ENCODE results near the gene POLD4. TPM values are rescaled to one million over a fixed set of nuclear protein-coding genes. Genes with fewer than 3 reads are reported as not detected.

The POLD4 gene
- total RNA-seq, 1 experiment from 2014 or later = 19.5 TPM

- Histone ChIP-seq H2BK15ac (ENCODE audit: low read depth, low read length) (no peak overlapping the region), H2AFZ (ENCODE audit: low read length) (peak overlapping the region; percentile 25), H4K8ac (replicated peaks; ENCODE audit: insufficient read length, low read depth, low read length) (no peak overlapping the region), H3K56ac (ENCODE audit: insufficient read length, low read depth, low read length) (no peak overlapping the region), H3K9me3 (ENCODE audit: control insufficient read depth, low read depth, low read length) (no peaks in the 10 kb centered on the region), H2BK120ac (ENCODE audit: low read depth, low read length, poor library complexity, severe bottlenecking) (no peak overlapping the region), H3K23me2 (ENCODE audit: insufficient read length, low read depth, low read length, poor library complexity, severe bottlenecking) (peaks cover 14% of the 10 kb centered on the region), H2AK5ac (ENCODE audit: insufficient read length, low read length) (no peak overlapping the region), H3K4me1 (ENCODE audit: insufficient read depth, low read length) (no peaks in the 10 kb centered on the region), H3K27me3 (ENCODE audit: insufficient read depth, low read length) (peaks cover 11% of the 10 kb centered on the region), H3K27ac (ENCODE audit: insufficient read length, low read depth, low read length) (no peak overlapping the region), H2BK12ac (ENCODE audit: insufficient read length, low read depth, low read length) (no peak overlapping the region), H3K23ac (ENCODE audit: insufficient read length, low read depth, low read length) (no peak overlapping the region), H3K4ac (ENCODE audit: low read depth, low read length) (no peak overlapping the region), H4K20me1 (ENCODE audit: control insufficient read depth, insufficient read depth, insufficient read length) (peaks cover 3% of the 10 kb centered on the region), H3K4me2 (ENCODE audit: insufficient read depth, insufficient read length, low read length) (peak overlapping the region; percentile 92), H3K9ac (ENCODE audit: extremely low read depth, insufficient read length, low read length) (peak overlapping the region; percentile 34), H3T11ph (ENCODE audit: low read length) (no peak overlapping the region), H3K18ac (ENCODE audit: insufficient read length, low read depth, low read length) (peak overlapping the region; percentile 41), H4K5ac (ENCODE audit: insufficient read length, low read depth, low read length) (no peak overlapping the region), H2BK5ac (ENCODE audit: insufficient read length, low read length) (no peak overlapping the region), H3K79me1 (ENCODE audit: insufficient read depth, low read depth, low read length, poor library complexity, severe bottlenecking) (no peaks in the 10 kb centered on the region), H3K79me2 (ENCODE audit: insufficient read depth, low read length) (no peaks in the 10 kb centered on the region), H2BK20ac (ENCODE audit: low read depth, low read length, poor library complexity, severe bottlenecking) (no peak overlapping the region), H3K14ac (ENCODE audit: insufficient read depth, low read length) (peak overlapping the region; percentile 68; the same call in 1 of the 2 replicates), H4K91ac (ENCODE audit: insufficient read length, low read depth, low read length) (no peak overlapping the region)
- WGBS (ENCODE audit: extremely low coverage, insufficient read length, low lambda C conversion rate) = no CpG with 5 or more reads among the region's 55 CpGs
- H3K4me1 Mint-ChIP-seq = peaks cover 4 to 6% of the 10 kb centered on the region in 2 experiments
- H3K36me3 Mint-ChIP-seq (ENCODE audit: insufficient read depth in 1 of 3, low read depth in 3 of 3) = no peaks in the 10 kb centered on the region; a peak in 1 of 7 replicates
- no peaks in the 10 kb centered on the region; a peak in 1 of 5 replicates for H3K9me3 Mint-ChIP-seq
- peak overlapping the region; percentile 92 to 96 (median 96); a peak in 5 of 7 replicates for H3K27ac Mint-ChIP-seq
- peak; percentile 97 for DNase-seq
- peak; percentile 95 for TF ChIP-seq CTCF (conservative IDR thresholded peaks at IDR 0.05)
- peaks cover 43% of the 10 kb centered on the region for H3K27me3 Mint-ChIP-seq (ENCODE audit: low read depth)
- H3K4me3 Mint-ChIP-seq = peak overlapping the region; percentile 85 to 97
Observed at GRCh38 chr11:67317205-67317887, 36.0 kb downstream of the POLD4 start.

Data from H9 (cell line).